ENCODE results near the gene RTN4R. TPM values are rescaled to one million over a fixed set of nuclear protein-coding genes. Genes with fewer than 3 reads are reported as not detected.

The RTN4R gene
- total and polyA plus RNA-seq, 9 of the 15 experiments (the other 6 are each of a cell fraction or from before 2014, with no cell fraction given) = 0.04 to 2.8 (median 1.4) TPM; not detected in 3

DNA sequence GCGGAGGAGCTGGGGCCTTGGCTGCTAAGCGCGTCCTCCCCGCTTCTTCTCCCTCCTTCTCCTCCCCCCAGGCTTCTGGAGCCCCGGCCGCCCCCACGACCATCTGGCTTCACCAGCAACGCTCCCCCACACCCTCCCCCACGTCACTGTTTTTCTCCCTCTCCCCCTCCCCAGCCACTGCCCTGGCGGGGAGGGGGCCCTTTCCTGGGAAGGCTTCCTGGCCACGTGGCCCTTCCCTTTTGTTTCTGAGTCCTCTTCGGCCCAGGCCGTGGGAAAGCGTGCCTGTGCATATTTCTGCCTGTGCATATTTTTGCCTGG, 27.7 kb downstream of the RTN4R start:
- CTCF ChIA-PET (ENCODE audit: low intra/inter-chr PET ratio) = interaction anchor here (1.0 kb wide), 1 partner anchor 28 kb away, joined by 7 read pairs; no protein-coding TSS in a partner anchor
- ATAC-seq = no peak
- TF ChIP-seq BRD9 (IDR thresholded peaks at IDR 0.05; ENCODE audit: low read depth, partially characterized antibody) (no peak), NR3C1 (CRISPR knock-in tag; IDR thresholded peaks at IDR 0.05) (no peak), L3MBTL2 (IDR thresholded peaks at IDR 0.05) (peak; percentile 48; the same call in 1 of the 2 replicates), CAMTA2 (CRISPR knock-in tag; conservative IDR thresholded peaks at IDR 0.05) (no peak), KLF1 (tag; IDR thresholded peaks at IDR 0.05) (no peak), CBFA2T2 (conservative IDR thresholded peaks at IDR 0.05) (peak; percentile 20; the same call in 1 of the 2 replicates), HDAC1 (IDR thresholded peaks at IDR 0.05) (peak in 1 of 2 experiments; percentile 45; a peak in 1 of 4 replicates), RAD21 (CRISPR knock-in tag; conservative IDR thresholded peaks at IDR 0.05 in 1 of 2, IDR thresholded peaks at IDR 0.05 in 1 of 2) (no peak), ETV5 (CRISPR knock-in tag; IDR thresholded peaks at IDR 0.05; ENCODE audit: low read depth) (no peak), ZNF583 (CRISPR knock-in tag; IDR thresholded peaks at IDR 0.05) (no peak), CREM (IDR thresholded peaks at IDR 0.05; ENCODE audit: low read depth) (0 out of 2 replicates have a peak, but pooled peaks have one; percentile 24)
- TF ChIP-seq, protein P1, sequence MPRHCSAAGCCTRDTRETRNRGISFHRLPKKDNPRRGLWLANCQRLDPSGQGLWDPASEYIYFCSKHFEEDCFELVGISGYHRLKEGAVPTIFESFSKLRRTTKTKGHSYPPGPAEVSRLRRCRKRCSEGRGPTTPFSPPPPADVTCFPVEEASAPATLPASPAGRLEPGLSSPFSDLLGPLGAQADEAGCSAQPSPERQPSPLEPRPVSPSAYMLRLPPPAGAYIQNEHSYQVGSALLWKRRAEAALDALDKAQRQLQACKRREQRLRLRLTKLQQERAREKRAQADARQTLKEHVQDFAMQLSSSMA (CRISPR knock-in tag; IDR thresholded peaks at IDR 0.05) = no peak
- TF ChIP-seq, protein P2, sequence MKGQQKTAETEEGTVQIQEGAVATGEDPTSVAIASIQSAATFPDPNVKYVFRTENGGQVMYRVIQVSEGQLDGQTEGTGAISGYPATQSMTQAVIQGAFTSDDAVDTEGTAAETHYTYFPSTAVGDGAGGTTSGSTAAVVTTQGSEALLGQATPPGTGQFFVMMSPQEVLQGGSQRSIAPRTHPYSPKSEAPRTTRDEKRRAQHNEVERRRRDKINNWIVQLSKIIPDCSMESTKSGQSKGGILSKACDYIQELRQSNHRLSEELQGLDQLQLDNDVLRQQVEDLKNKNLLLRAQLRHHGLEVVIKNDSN (CRISPR knock-in tag; IDR thresholded peaks at IDR 0.05) = no peak
- TF ChIP-seq, protein P3, sequence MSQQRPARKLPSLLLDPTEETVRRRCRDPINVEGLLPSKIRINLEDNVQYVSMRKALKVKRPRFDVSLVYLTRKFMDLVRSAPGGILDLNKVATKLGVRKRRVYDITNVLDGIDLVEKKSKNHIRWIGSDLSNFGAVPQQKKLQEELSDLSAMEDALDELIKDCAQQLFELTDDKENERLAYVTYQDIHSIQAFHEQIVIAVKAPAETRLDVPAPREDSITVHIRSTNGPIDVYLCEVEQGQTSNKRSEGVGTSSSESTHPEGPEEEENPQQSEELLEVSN (IDR thresholded peaks at IDR 0.05; ENCODE audit: borderline replicate concordance in 1 of 2, extremely low read depth in 1 of 2, insufficient read depth in 1 of 2, insufficient read length in 1 of 2, low read depth in 1 of 2, low read length in 1 of 2, poor library complexity in 1 of 2, severe bottlenecking in 1 of 2) = peak in 1 of 2 experiments; percentile 7
- TF ChIP-seq, protein P4, sequence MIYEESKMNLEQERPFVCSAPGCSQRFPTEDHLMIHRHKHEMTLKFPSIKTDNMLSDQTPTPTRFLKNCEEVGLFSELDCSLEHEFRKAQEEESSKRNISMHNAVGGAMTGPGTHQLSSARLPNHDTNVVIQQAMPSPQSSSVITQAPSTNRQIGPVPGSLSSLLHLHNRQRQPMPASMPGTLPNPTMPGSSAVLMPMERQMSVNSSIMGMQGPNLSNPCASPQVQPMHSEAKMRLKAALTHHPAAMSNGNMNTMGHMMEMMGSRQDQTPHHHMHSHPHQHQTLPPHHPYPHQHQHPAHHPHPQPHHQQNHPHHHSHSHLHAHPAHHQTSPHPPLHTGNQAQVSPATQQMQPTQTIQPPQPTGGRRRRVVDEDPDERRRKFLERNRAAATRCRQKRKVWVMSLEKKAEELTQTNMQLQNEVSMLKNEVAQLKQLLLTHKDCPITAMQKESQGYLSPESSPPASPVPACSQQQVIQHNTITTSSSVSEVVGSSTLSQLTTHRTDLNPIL (CRISPR knock-in tag; IDR thresholded peaks at IDR 0.05) = no peak
- TF ChIP-seq, protein P5, sequence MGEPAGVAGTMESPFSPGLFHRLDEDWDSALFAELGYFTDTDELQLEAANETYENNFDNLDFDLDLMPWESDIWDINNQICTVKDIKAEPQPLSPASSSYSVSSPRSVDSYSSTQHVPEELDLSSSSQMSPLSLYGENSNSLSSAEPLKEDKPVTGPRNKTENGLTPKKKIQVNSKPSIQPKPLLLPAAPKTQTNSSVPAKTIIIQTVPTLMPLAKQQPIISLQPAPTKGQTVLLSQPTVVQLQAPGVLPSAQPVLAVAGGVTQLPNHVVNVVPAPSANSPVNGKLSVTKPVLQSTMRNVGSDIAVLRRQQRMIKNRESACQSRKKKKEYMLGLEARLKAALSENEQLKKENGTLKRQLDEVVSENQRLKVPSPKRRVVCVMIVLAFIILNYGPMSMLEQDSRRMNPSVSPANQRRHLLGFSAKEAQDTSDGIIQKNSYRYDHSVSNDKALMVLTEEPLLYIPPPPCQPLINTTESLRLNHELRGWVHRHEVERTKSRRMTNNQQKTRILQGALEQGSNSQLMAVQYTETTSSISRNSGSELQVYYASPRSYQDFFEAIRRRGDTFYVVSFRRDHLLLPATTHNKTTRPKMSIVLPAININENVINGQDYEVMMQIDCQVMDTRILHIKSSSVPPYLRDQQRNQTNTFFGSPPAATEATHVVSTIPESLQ (CRISPR knock-in tag; IDR thresholded peaks at IDR 0.05) = no peak

More for the DNA sequence above, 27.7 kb downstream of the RTN4R start:
- peak overlapping the region in 1 of 2 experiments; percentile 79; a peak in 2 of 4 replicates for H3K9ac ChIP-seq (ENCODE audit: insufficient read depth in 1 of 2, low read depth in 2 of 2, low read length in 2 of 2)
- no peaks in the 10 kb centered on the region for H3K9me3 ChIP-seq (replicated peaks; ENCODE audit: control insufficient read depth, insufficient read depth, low read depth, low read length)
- H4K20me1 ChIP-seq (replicated peaks; ENCODE audit: control insufficient read depth, insufficient read depth, low read length) = peaks cover 57% of the 10 kb centered on the region
- H3K9me1 ChIP-seq (ENCODE audit: control insufficient read depth, insufficient read depth, low read length) = peaks cover 11% of the 10 kb centered on the region
- DNase-seq (ENCODE audit: extremely low read depth in 1 of 4, low spot score in 3 of 4) (peak; percentile 47 to 82 (median 74)), FAIRE-seq (peak; percentile 6)
- BruUV-seq (replicated peaks) = no TSS peak
- H3K36me3 ChIP-seq (ENCODE audit: control insufficient read depth, insufficient read depth, low read length) = no peaks in the 10 kb centered on the region
- H3K79me2 ChIP-seq (ENCODE audit: control insufficient read depth, insufficient read depth, low read length) = no peaks in the 10 kb centered on the region
- no peak overlapping the region for H3K4me3 ChIP-seq
- peak overlapping the region; percentile 9; the same call in 1 of the 2 replicates for H2AFZ ChIP-seq (ENCODE audit: low read depth, low read length)
- H3K27me3 ChIP-seq (ENCODE audit: control insufficient read depth in 2 of 2, insufficient read depth in 2 of 2, low read length in 2 of 2) = peaks cover 30 to 98% of the 10 kb centered on the region in 2 experiments; a peak in 4 of 5 replicates
- intact Hi-C loops (cut with micrococcal nuclease) = no loop called here
- peaks cover 16 to 94% of the 10 kb centered on the region in 2 experiments; a peak in 3 of 5 replicates for H3K4me1 ChIP-seq (replicated peaks in 1 of 2; ENCODE audit: control insufficient read depth in 2 of 2, insufficient read depth in 2 of 2, low read length in 2 of 2)
- in situ Hi-C loops (cut with MboI) = no loop called here
- 14% methylated on average over 9 of the region's 14 CpGs for WGBS (ENCODE audit: insufficient coverage, low coverage, missing lambda C conversion rate)
- no peak overlapping the region for H3K27ac ChIP-seq (ENCODE audit: extremely low read depth, low read depth, low read length)
- no peak overlapping the region for H3K4me2 ChIP-seq (ENCODE audit: insufficient read depth, low read length)
- POLR2A ChIA-PET = interaction anchor here (1.0 to 4.4 kb wide), 4 partner anchors 12 to 59 kb away, joined by 4 to 27 read pairs (median 14); no protein-coding TSS in a partner anchor

Measured in K562 (cell line).